ENCODE measurements around the gene CDYL.

DNA sequence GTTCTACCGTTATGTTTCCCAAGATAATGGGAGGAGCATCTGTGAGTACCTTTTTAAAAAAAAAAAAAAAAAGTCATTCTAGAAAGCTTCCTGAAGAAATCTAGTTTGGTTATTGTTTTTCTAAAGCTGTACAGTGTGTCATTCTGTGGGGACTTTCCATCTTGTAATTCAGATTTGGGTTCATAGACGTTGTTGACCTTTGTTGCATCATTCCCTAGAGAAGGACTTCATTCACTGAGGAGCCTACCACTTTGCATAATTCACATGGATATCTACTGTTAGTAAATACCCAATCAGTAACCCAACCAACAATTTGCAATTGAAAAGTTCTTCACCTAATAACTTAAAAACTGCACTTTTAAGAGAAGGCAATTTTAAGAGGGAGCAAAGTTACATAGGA lies 167.5 kb downstream of the CDYL start:
- TF ChIP-seq, protein P1, sequence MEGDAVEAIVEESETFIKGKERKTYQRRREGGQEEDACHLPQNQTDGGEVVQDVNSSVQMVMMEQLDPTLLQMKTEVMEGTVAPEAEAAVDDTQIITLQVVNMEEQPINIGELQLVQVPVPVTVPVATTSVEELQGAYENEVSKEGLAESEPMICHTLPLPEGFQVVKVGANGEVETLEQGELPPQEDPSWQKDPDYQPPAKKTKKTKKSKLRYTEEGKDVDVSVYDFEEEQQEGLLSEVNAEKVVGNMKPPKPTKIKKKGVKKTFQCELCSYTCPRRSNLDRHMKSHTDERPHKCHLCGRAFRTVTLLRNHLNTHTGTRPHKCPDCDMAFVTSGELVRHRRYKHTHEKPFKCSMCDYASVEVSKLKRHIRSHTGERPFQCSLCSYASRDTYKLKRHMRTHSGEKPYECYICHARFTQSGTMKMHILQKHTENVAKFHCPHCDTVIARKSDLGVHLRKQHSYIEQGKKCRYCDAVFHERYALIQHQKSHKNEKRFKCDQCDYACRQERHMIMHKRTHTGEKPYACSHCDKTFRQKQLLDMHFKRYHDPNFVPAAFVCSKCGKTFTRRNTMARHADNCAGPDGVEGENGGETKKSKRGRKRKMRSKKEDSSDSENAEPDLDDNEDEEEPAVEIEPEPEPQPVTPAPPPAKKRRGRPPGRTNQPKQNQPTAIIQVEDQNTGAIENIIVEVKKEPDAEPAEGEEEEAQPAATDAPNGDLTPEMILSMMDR (IDR thresholded peaks at IDR 0.05 in 8 of 11, conservative IDR thresholded peaks at IDR 0.05 in 3 of 11) = no peak
- no peak for TF ChIP-seq POLR2A (IDR thresholded peaks at IDR 0.05)
